Measurements from ENCODE around the gene AQP12B.

DNA sequence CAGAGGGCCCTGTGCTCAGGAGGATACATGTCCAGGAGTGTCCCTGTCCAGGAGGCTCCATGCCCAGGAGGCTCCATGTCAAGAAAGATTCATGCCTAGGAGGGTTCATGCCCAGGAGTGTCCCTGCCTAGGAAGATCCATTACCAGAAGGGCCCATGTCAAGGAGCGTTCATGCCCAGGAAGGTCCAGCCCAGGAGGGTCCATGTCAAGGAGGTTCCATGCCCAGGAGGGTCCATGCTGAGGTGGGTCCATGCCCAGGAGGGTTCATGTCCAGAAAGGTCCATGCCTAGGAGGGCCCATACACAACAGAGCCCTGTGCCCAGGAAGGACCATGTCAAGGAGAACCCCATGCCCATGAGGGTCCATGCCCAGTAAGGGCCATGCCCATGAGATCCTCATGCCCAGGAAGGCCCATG lies 50.4 kb downstream of the AQP12B start:
- TF ChIP-seq, protein P1, sequence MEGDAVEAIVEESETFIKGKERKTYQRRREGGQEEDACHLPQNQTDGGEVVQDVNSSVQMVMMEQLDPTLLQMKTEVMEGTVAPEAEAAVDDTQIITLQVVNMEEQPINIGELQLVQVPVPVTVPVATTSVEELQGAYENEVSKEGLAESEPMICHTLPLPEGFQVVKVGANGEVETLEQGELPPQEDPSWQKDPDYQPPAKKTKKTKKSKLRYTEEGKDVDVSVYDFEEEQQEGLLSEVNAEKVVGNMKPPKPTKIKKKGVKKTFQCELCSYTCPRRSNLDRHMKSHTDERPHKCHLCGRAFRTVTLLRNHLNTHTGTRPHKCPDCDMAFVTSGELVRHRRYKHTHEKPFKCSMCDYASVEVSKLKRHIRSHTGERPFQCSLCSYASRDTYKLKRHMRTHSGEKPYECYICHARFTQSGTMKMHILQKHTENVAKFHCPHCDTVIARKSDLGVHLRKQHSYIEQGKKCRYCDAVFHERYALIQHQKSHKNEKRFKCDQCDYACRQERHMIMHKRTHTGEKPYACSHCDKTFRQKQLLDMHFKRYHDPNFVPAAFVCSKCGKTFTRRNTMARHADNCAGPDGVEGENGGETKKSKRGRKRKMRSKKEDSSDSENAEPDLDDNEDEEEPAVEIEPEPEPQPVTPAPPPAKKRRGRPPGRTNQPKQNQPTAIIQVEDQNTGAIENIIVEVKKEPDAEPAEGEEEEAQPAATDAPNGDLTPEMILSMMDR (IDR thresholded peaks at IDR 0.05; ENCODE audit: borderline replicate concordance, extremely low read depth, low read length, poor library complexity, severe bottlenecking) = no peak
- TF ChIP-seq EZH2 (IDR thresholded peaks at IDR 0.05; ENCODE audit: borderline replicate concordance, low read depth, low read length, severe bottlenecking) = no peak
